ENCODE measurements around the gene MLKL.

DNA sequence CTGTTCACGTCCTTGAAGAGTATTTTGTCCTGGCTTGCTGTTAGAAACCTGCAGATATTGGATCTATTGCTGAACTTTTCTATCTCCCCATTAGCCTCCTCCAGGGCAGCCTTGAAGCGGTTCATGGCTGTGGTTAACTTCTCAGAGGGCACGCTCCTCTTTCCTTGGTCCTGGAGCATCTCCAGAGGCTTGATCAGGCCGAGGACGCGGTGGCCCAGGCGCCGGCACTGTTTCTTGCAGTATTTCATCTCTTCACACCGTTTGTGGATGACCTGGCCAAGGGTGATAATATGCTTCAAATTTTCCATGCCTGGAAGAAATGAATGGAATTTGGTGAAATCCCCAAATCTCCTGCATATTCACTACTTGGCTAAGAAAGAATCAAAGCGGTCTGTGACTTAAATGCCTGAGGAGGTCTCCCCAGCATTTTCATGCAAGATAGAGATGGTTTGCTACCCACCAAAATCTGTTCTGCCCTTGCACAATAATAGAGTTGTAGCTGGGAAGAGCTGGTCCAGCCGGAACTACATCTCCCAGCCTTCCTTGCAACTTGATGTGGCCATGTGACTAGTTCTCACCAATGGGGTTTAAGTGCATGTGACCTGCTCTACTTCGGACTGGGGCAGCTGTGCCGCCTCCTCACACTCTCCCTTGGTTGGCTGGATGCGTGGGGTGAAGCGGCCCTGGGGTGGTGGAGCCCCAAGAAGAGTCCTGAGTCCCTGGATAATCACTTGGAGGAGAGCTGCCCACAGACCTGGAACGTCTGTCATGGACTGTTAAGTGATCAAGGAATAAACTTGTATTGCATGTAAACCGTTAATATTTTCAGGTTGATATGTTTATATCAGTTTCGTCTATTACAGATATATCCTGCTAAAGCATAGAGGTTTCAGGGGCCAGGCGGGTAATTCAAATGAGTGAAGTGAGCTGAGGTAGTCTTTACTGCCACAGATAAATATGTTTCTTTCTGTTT, 4.9 kb downstream of the MLKL start:
- TF ChIP-seq YY1 (IDR thresholded peaks at IDR 0.05; ENCODE audit: insufficient read depth, insufficient replicate concordance, low read depth, low read length): no peak
- TF ChIP-seq EZH2 (conservative IDR thresholded peaks at IDR 0.05; ENCODE audit: low read depth, low read length): no peak
- 0 out of 2 replicates have a peak, but pooled peaks have one; percentile 2 for TF ChIP-seq HNF4G (IDR thresholded peaks at IDR 0.05; ENCODE audit: borderline replicate concordance, low read depth, low read length)
- no peak for TF ChIP-seq HNF4G (CRISPR knock-in tag; IDR thresholded peaks at IDR 0.05; ENCODE audit: borderline replicate concordance, low read depth)
- TF ChIP-seq ZNF510 (CRISPR knock-in tag; IDR thresholded peaks at IDR 0.05; ENCODE audit: low read depth): no peak
- no peak for TF ChIP-seq CTCF (CRISPR knock-in tag; IDR thresholded peaks at IDR 0.05)
- no peak for TF ChIP-seq CBX2 (IDR thresholded peaks at IDR 0.05; ENCODE audit: low read depth, low read length)
- no peak for TF ChIP-seq CBX2 (CRISPR knock-in tag; IDR thresholded peaks at IDR 0.05; ENCODE audit: low read depth)
- peak; percentile 90 for TF ChIP-seq POLR2G (IDR thresholded peaks at IDR 0.05; ENCODE audit: low read depth, low read length)
- no peak for TF ChIP-seq ZNF530 (CRISPR knock-in tag; IDR thresholded peaks at IDR 0.05; ENCODE audit: low read depth)
- TF ChIP-seq NBN (conservative IDR thresholded peaks at IDR 0.05): no peak
- TF ChIP-seq FOXO1 (CRISPR knock-in tag; IDR thresholded peaks at IDR 0.05): no peak
- TF ChIP-seq PRDM10 (CRISPR knock-in tag; IDR thresholded peaks at IDR 0.05; ENCODE audit: low read depth): peak; percentile 73; the same call in 1 of the 2 replicates
- TF ChIP-seq TCF7L2 (IDR thresholded peaks at IDR 0.05; ENCODE audit: low read depth, low read length): no peak
- no peak; the same call in 1 of the 2 replicates for TF ChIP-seq ESRRA (CRISPR knock-in tag; IDR thresholded peaks at IDR 0.05; ENCODE audit: low read depth)
- peak; percentile 81 to 96 for TF ChIP-seq POLR2A (IDR thresholded peaks at IDR 0.05; ENCODE audit: insufficient read depth in 1 of 2, low read depth in 2 of 2, low read length in 2 of 2)

Data from HepG2 (cell line).